ENCODE results near the gene PDILT. TPM values are rescaled to one million over a fixed set of nuclear protein-coding genes. Genes with fewer than 3 reads are reported as not detected.
"Not testable (repeated sequence)": the region's sequence is repeated elsewhere in the genome, so short reads cannot be mapped to it uniquely, and the experiment has no call there.

The PDILT gene
- polyA plus RNA-seq, 3 donors, result 0.11 to 0.19 TPM; not detected in 1

GRCh38 chr16:20322696-20323095 is 81.8 kb downstream of the PDILT start:
- no peak for DNase-seq

- DNase-seq, result no peak
These were observed 82.9 kb downstream of the PDILT start for GRCh38 chr16:20321671-20322070.

- not testable (repeated sequence) for DNase-seq
These were observed 83.5 kb downstream of the PDILT start for GRCh38 chr16:20321051-20321450.

- no peak for DNase-seq
These were observed 83.9 kb downstream of the PDILT start for GRCh38 chr16:20320592-20320991.

- DNase-seq, result no peak
These were observed 84.4 kb downstream of the PDILT start for GRCh38 chr16:20320178-20320577.

- no peak for DNase-seq
These were observed 85.1 kb downstream of the PDILT start for GRCh38 chr16:20319406-20319805.

GRCh38 chr16:20318437-20318836 is 86.1 kb downstream of the PDILT start:
- DNase-seq, result no peak

- no peak for DNase-seq
These were observed 86.5 kb downstream of the PDILT start for GRCh38 chr16:20318006-20318405.

- no peak for DNase-seq
These were observed 87.4 kb downstream of the PDILT start for GRCh38 chr16:20317117-20317516.

GRCh38 chr16:20316715-20317114 is 87.8 kb downstream of the PDILT start:
- no peak for DNase-seq

- DNase-seq, result no peak
These were observed 88.8 kb downstream of the PDILT start for GRCh38 chr16:20315764-20316163.

- no peak for DNase-seq
These were observed 90.0 kb downstream of the PDILT start for GRCh38 chr16:20314575-20314974.

GRCh38 chr16:20313741-20314140 is 90.8 kb downstream of the PDILT start:
- no peak for DNase-seq

- DNase-seq, result not testable (repeated sequence)
These were observed 91.9 kb downstream of the PDILT start for GRCh38 chr16:20312536-20313095.

GRCh38 chr16:20311548-20311947 is 93.0 kb downstream of the PDILT start:
- DNase-seq, result no peak

- DNase-seq, result no peak
These were observed 93.8 kb downstream of the PDILT start for GRCh38 chr16:20310421-20311395.

- no peak for DNase-seq
These were observed 94.8 kb downstream of the PDILT start for GRCh38 chr16:20309786-20310185.

Other genes starting within 250 kb of the PDILT start
- gene GP2, start 77.2 kb downstream of the PDILT start, polyA plus RNA-seq (ENCODE audit: insufficient read length in 3 of 3), result 1 to 10 TPM; 1.3 to 7.9 (median 6.7) TPM
- gene UMOD, start 52.0 kb downstream of the PDILT start, polyA plus RNA-seq (ENCODE audit: insufficient read length in 3 of 3), result 100 to 1,000 TPM in 2 of 3 donors, 10 to 100 TPM in 1; 99.8 to 156 (median 152) TPM
- gene ACSM5, start 4.8 kb upstream of the PDILT start, polyA plus RNA-seq (ENCODE audit: insufficient read length in 3 of 3), result 1 to 10 TPM; 4.9 to 6.4 (median 5.2) TPM
- 100 to 1,000 TPM in 1 of 3 donors, 10 to 100 TPM in 2; 62.8 to 102 (median 99.4) TPM for gene ACSM2A, start 46.8 kb upstream of the PDILT start, polyA plus RNA-seq (ENCODE audit: insufficient read length in 3 of 3)
- 10 to 100 TPM; 62.8 to 79.7 (median 70.7) TPM for gene ACSM2B, start 171.6 kb upstream of the PDILT start, polyA plus RNA-seq (ENCODE audit: insufficient read length in 3 of 3)

Measured in renal pelvis (tissue), 4 donors.